Psoas muscle (tissue), 8 donors: Measurements from ENCODE around the gene KIAA0753. TPM values are rescaled to one million over a fixed set of nuclear protein-coding genes. Genes with fewer than 3 reads are reported as not detected.
A peak's percentile ranks its signal among the peaks of the same experiment; 100 is the strongest.

Experiments
- ATAC-seq, 4 donors: fragments of 200-7000 bp; cut with Tn5 transposase; one replicate each; pipeline ENCODE4 v1.9.1; 2020; ENCODE audit warnings: moderate library complexity in 3 of 4, mild to moderate bottlenecking in 2 of 4
- DNase-seq, 2 donors: peaks; one replicate each; pipeline ENCODE4 v3.0.0-alpha.2; 2020
- H3K27ac ChIP-seq: fragments of 200-600 bp; one replicate; pipeline ENCODE4 v1.8.0; 2022
- H3K27me3 ChIP-seq, 3 donors: fragments of 200-600 bp in 1 of 3; one replicate each; pipeline versions ENCODE4 v1.6.1 to v1.8.0; 2013 to 2022; ENCODE audit warnings: low read length in 2 of 3, mild to moderate bottlenecking in 2 of 3, moderate library complexity in 1 of 3; ENCODE audit not compliant: insufficient read depth in 3 of 3
- H3K36me3 ChIP-seq, 2 donors: fragments of 200-600 bp in 1 of 2; one replicate each; pipeline versions ENCODE4 v1.6.1 to v1.8.0; 2013 to 2022; ENCODE audit warnings: low read depth in 1 of 2, mild to moderate bottlenecking in 1 of 2, moderate library complexity in 1 of 2; ENCODE audit not compliant: insufficient read depth in 1 of 2
- H3K4me1 ChIP-seq: fragments of 200-600 bp; one replicate; pipeline ENCODE4 v1.8.0; 2022
- H3K4me3 ChIP-seq: fragments of 200-600 bp; one replicate; pipeline ENCODE4 v1.8.0; 2022; ENCODE audit warnings: mild to moderate bottlenecking
- H3K9me3 ChIP-seq: fragments of 200-600 bp; one replicate; pipeline ENCODE4 v1.8.0; 2022
- WGBS, 3 donors: extraction: QIAGEN DNeasy Blood & Tissue Kit; methylation state at CpG; one replicate each; pipeline versions ENCODE4 v1.1.6 to v1.1.7; 2013; 5-methylcytosine and 5-hydroxymethylcytosine counted together
- intact Hi-C, 2 donors: fragments of 100-400 bp; cut with DNase I; formaldehyde crosslinking; loops; one replicate each; pipeline versions ENCODE4 v1.11.0 to v1.14.2; 2022
- polyA plus RNA-seq, 3 donors: library from polyadenylated mRNA; stranded (reverse); fragments of 200-250 nt; gene quantifications; one replicate each; pipeline ENCODE4 v1.2.3, GENCODE V29; 2013
- total RNA-seq, 4 donors: library from RNA; stranded (reverse); fragmentation: NEBNext Ultra II Directional in 2 of 4; extraction: Animal tissue kit (Norgen Biotek cat#: 25700) in 2 of 4; gene quantifications; one replicate each; pipeline versions ENCODE4 v1.2.1 to v1.2.4, GENCODE V29; 2021 to 2023
- TF ChIP-seq, protein P1 (sequence below): fragments of 200-600 bp; IDR thresholded peaks from one replicate; pipeline ENCODE4 v1.8.0; 2022; ENCODE audit warnings: antibody characterized with exemption
- donor health status: healthy with polysubstance abuse.
- donor health status: DM: no; HTN: no; CAD: no; lungs with moderate emphysema.
- donor health status: Bipolar disorder and iron deficiency.
- donor health status: healthy.
- donor health status: DM: yes; HTN: yes; CAD: no.
- donor health status: DM: no; HTN: no; CAD: no.
- donor health status: DM: no; HTN: no; CAD: no.
- donor health status: DM: yes; HTN: yes; CAD: no.

Gene KIAA0753
- total and polyA plus RNA-seq, 7 donors: 2.4 to 4.7 (median 3.0) TPM

DNA sequence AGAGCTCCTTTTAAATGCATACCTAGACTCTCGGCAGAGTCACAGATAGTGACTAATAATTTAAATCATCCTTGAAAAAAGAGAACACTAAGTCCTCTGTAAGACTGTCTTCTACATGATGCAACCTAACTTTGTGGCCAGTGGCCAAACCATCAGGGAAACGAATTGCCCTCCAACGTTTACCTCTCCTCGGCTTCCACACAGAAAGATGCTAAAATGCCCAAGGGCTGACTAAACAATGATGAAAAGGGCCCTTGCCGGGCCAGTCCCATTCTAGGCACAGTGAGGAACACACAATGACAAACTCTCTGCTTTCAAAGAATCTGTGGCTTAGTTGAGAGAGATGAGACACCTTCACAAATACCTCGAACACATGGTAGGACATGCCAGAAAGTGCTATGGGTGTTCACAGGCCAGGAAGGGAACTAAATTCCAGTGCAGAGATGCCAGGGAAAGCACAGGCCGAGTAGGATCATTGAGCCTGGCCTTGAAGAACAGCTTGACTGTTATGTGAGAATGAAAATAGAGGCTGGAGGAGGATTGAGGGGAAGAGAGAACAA, 48.8 kb downstream of the KIAA0753 start:
- H3K4me1 ChIP-seq: no peaks in the 10 kb centered on the region
- TF ChIP-seq, protein P1, sequence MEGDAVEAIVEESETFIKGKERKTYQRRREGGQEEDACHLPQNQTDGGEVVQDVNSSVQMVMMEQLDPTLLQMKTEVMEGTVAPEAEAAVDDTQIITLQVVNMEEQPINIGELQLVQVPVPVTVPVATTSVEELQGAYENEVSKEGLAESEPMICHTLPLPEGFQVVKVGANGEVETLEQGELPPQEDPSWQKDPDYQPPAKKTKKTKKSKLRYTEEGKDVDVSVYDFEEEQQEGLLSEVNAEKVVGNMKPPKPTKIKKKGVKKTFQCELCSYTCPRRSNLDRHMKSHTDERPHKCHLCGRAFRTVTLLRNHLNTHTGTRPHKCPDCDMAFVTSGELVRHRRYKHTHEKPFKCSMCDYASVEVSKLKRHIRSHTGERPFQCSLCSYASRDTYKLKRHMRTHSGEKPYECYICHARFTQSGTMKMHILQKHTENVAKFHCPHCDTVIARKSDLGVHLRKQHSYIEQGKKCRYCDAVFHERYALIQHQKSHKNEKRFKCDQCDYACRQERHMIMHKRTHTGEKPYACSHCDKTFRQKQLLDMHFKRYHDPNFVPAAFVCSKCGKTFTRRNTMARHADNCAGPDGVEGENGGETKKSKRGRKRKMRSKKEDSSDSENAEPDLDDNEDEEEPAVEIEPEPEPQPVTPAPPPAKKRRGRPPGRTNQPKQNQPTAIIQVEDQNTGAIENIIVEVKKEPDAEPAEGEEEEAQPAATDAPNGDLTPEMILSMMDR: no peak
- intact Hi-C loops: no loop called here
- H3K27ac ChIP-seq: no peak overlapping the region
- H3K27me3 ChIP-seq: peaks cover 0 to 2% (median 0%) of the 10 kb centered on the region in 3 donors
- H3K9me3 ChIP-seq: no peaks in the 10 kb centered on the region
- no peak for DNase-seq
- H3K4me3 ChIP-seq: no peak overlapping the region
- 63 to 76% (median 76%) methylated on average over 7 of the region's 7 CpGs for WGBS, 3 donors
- ATAC-seq: peak in 2 of 4 donors; percentile 29 to 34
- peaks cover 2 to 82% of the 10 kb centered on the region in 2 donors for H3K36me3 ChIP-seq

DNA sequence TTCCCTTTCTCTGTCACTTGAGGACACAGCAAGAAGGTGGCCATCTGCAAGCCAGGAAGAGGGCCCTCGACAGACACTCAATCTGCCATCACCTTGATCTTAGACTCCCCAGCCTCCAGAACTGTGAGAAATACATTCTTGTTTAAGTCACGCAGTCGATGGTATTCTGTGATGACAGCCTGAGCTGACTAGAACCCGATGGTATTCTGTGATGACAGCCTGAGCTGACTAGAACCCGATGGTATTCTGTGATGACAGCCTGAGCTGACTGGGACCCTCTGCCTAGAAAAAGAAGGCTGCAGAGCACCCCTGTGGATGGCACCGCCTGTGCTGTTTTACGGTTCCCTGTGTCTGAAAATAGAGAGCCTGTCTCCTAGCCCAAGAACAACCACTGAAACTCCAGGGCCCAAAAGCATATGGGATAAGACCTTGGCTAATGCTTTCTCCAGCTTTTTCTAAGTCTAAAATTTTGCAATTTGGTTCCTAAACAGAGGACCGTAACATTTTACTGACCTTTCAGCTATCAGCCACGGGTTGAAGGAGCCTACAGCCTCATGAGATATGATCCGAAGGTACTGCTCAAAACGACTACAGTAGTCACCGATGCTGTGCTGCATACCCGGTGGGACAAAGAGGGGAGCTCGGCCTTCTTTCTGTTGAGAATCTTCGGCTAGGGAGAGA, 51.1 kb downstream of the KIAA0753 start:
- Histone ChIP-seq H3K9me3 (no peaks in the 10 kb centered on the region), H3K27ac (no peak overlapping the region), H3K4me1 (no peaks in the 10 kb centered on the region), H3K27me3 (peaks cover 0 to 2% (median 0%) of the 10 kb centered on the region in 3 donors), H3K4me3 (no peak overlapping the region), H3K36me3 (peaks cover 10 to 80% of the 10 kb centered on the region in 2 donors)
- TF ChIP-seq, protein P1: no peak
- WGBS, 3 donors: 94 to 97% (median 94%) methylated on average over 15 of the region's 15 CpGs
- DNase-seq: no peak
- no peak for ATAC-seq
- intact Hi-C loops: no loop called here

- H3K27me3 ChIP-seq: peaks cover 0 to 2% (median 0%) of the 10 kb centered on the region in 3 donors
- TF ChIP-seq, protein P1: no peak
- 89 to 94% (median 93%) methylated on average over 5 of the region's 5 CpGs for WGBS, 3 donors
- H3K27ac ChIP-seq: no peak overlapping the region
- no peaks in the 10 kb centered on the region for H3K4me1 ChIP-seq
- no peaks in the 10 kb centered on the region for H3K9me3 ChIP-seq
- ATAC-seq: no peak
- no peak for DNase-seq
- no peak overlapping the region for H3K4me3 ChIP-seq
- H3K36me3 ChIP-seq: peaks cover 11 to 80% of the 10 kb centered on the region in 2 donors
- intact Hi-C loops: no loop called here
These were observed 52.3 kb downstream of the KIAA0753 start for GRCh38 chr17:6588165-6588564.

- H3K9me3 ChIP-seq: peaks cover 5% of the 10 kb centered on the region
- no peak overlapping the region for H3K4me3 ChIP-seq
- DNase-seq (no peak), ATAC-seq (no peak)
- H3K27ac ChIP-seq: no peak overlapping the region
- TF ChIP-seq, protein P1: no peak
- H3K36me3 ChIP-seq: peaks cover 11 to 81% of the 10 kb centered on the region in 2 donors
- intact Hi-C loops: no loop called here
- peaks cover 0 to 2% (median 0%) of the 10 kb centered on the region in 3 donors for H3K27me3 ChIP-seq
- 95 to 98% (median 96%) methylated on average over 4 of the region's 4 CpGs for WGBS, 3 donors
- no peaks in the 10 kb centered on the region for H3K4me1 ChIP-seq
These were observed 53.2 kb downstream of the KIAA0753 start for GRCh38 chr17:6587310-6587709.
